ENCODE results near the gene SPOCK1. TPM values are rescaled to one million over a fixed set of nuclear protein-coding genes. Genes with fewer than 3 reads are reported as not detected.

SPOCK1 gene
- total RNA-seq, 2 experiments from 2014 or later = not detected

GRCh38 chr5:137192293-137192743, 306.8 kb downstream of the SPOCK1 start:
- Mint-ChIP-seq H3K27ac (no peak overlapping the region), H3K27me3 (peaks cover 2% of the 10 kb centered on the region), H3K4me3 (no peak overlapping the region), H3K4me1 (ENCODE audit: low read depth) (no peaks in the 10 kb centered on the region), H3K36me3 (ENCODE audit: low read depth) (no peaks in the 10 kb centered on the region), H3K9me3 (no peaks in the 10 kb centered on the region)
- no peak for ATAC-seq
- intact Hi-C loops (cut with micrococcal nuclease) = no loop called here
- TF ChIP-seq CTCF (IDR thresholded peaks at IDR 0.05) = no peak
- POLR2A ChIA-PET = no interaction called here
- DNase-seq = no peak
- CTCF ChIA-PET = no interaction called here

- DNase-seq (no peak), ATAC-seq (no peak)
- H3K4me3 Mint-ChIP-seq = no peak overlapping the region
- TF ChIP-seq CTCF (IDR thresholded peaks at IDR 0.05) = no peak
- H3K36me3 Mint-ChIP-seq (ENCODE audit: low read depth) = no peaks in the 10 kb centered on the region
- no peak overlapping the region for H3K27ac Mint-ChIP-seq
- no peaks in the 10 kb centered on the region for H3K9me3 Mint-ChIP-seq
- H3K4me1 Mint-ChIP-seq (ENCODE audit: low read depth) = no peaks in the 10 kb centered on the region
- CTCF ChIA-PET = no interaction called here
- intact Hi-C loops (cut with micrococcal nuclease) = no loop called here
- POLR2A ChIA-PET = no interaction called here
- H3K27me3 Mint-ChIP-seq = peaks cover 2% of the 10 kb centered on the region
Observed at GRCh38 chr5:137191179-137191578, 307.9 kb downstream of the SPOCK1 start.

- H3K27me3 Mint-ChIP-seq = peaks cover 2% of the 10 kb centered on the region
- ChIA-PET POLR2A (no interaction called here), CTCF (no interaction called here)
Observed at GRCh38 chr5:137190441-137190840, 308.7 kb downstream of the SPOCK1 start.

GRCh38 chr5:137190031-137190430, 309.1 kb downstream of the SPOCK1 start:
- ChIA-PET POLR2A (no interaction called here), CTCF (no interaction called here)
- Mint-ChIP-seq H3K9me3 (no peaks in the 10 kb centered on the region), H3K27ac (no peak overlapping the region), H3K27me3 (peaks cover 2% of the 10 kb centered on the region), H3K4me3 (no peak overlapping the region), H3K36me3 (ENCODE audit: low read depth) (no peaks in the 10 kb centered on the region), H3K4me1 (ENCODE audit: low read depth) (no peaks in the 10 kb centered on the region)
- intact Hi-C loops (cut with micrococcal nuclease) = no loop called here
- DNase-seq (no peak), ATAC-seq (no peak)
- no peak for TF ChIP-seq CTCF (IDR thresholded peaks at IDR 0.05)

More at GRCh38 chr5:137190441-137190840, 308.7 kb downstream of the SPOCK1 start:
- DNase-seq (no peak), ATAC-seq (no peak)
- Mint-ChIP-seq H3K27ac (no peak overlapping the region), H3K36me3 (ENCODE audit: low read depth) (no peaks in the 10 kb centered on the region), H3K9me3 (no peaks in the 10 kb centered on the region), H3K4me3 (no peak overlapping the region), H3K4me1 (ENCODE audit: low read depth) (no peaks in the 10 kb centered on the region)
- no peak for TF ChIP-seq CTCF (IDR thresholded peaks at IDR 0.05)
- intact Hi-C loops (cut with micrococcal nuclease) = no loop called here

- H3K27ac Mint-ChIP-seq = no peak overlapping the region
- DNase-seq (no peak), ATAC-seq (no peak)
- no peaks in the 10 kb centered on the region for H3K4me1 Mint-ChIP-seq (ENCODE audit: low read depth)
- no peak overlapping the region for H3K4me3 Mint-ChIP-seq
- POLR2A ChIA-PET = no interaction called here
- intact Hi-C loops (cut with micrococcal nuclease) = no loop called here
- CTCF ChIA-PET = no interaction called here
- no peak for TF ChIP-seq CTCF (IDR thresholded peaks at IDR 0.05)
- no peaks in the 10 kb centered on the region for H3K9me3 Mint-ChIP-seq
- H3K27me3 Mint-ChIP-seq = peaks cover 2% of the 10 kb centered on the region
- H3K36me3 Mint-ChIP-seq (ENCODE audit: low read depth) = no peaks in the 10 kb centered on the region
Observed at GRCh38 chr5:137188566-137188965, 310.6 kb downstream of the SPOCK1 start.
